ENCODE measurements around the gene HYOU1.

The HYOU1 gene

DNA sequence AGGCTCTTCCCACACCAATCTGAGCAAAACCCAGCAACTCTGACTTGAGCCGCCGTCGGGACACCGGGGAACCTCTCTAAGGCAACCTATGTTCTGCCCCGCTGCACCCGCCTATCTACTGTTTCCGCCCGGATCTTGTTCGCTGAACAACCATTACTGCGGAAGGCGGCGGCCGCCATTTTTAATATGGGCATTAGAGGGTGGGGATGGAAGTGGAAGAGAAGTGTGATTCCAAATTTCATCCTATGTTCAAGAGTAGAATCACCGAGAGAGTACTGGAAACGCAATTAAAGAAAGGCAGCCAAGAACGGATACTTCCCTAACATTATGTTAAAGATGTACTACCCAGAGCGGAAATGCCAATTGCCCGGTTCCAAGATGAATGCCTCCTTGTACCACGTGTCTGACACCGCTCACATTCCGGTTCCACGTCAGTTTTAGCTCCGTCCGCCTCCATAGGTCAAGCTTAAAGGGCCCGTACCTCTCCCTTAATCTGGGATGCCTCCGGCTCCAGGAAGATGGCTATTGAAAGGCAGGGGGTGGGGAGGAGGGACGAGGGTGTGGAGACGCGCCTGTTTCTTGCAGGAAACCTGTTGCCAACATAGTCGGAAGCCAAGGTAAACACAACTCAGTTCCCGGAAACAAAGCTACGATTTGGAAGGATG, 44.9 kb upstream of the HYOU1 start, which contains the start of gene DPAGT1:
TSS of gene DPAGT1 (minus strand) at position 95 of the 665 bp plus-strand sequence. CDS start 198 bp downstream, outside the sequence.
- Histone ChIP-seq H3K27me3 (ENCODE audit: insufficient read depth, low read length) (no peaks in the 10 kb centered on the region), H3F3A (ENCODE audit: insufficient read depth, low read length) (no peaks in the 10 kb centered on the region; the same call in 1 of the 2 replicates), H3K36me3 (ENCODE audit: insufficient read depth, low read length) (peaks cover 20% of the 10 kb centered on the region; the same call in 1 of the 2 replicates), H3K9me3 (ENCODE audit: low read length) (no peaks in the 10 kb centered on the region), H3K4me1 (ENCODE audit: insufficient read depth, low read length, severe bottlenecking) (peaks cover 49% of the 10 kb centered on the region), H3K27ac (ENCODE audit: low read depth, low read length, poor library complexity, severe bottlenecking) (peak within 1 kb of the TSS; percentile 69), H3K4me2 (ENCODE audit: low read length) (peak within 1 kb of the TSS; percentile 97), H2AFZ (ENCODE audit: low read length) (0 out of 2 replicates have a peak within 1 kb of the TSS, but pooled peaks have one; percentile 30), H4K20me1 (ENCODE audit: insufficient read depth, low read length) (no peaks in the 10 kb centered on the region), H3K9me2 (ENCODE audit: low read depth, low read length) (no peaks in the 10 kb centered on the region), H3K79me2 (ENCODE audit: insufficient read depth, low read length) (no peaks in the 10 kb centered on the region), H3K4me3 (ENCODE audit: low read depth, low read length, poor library complexity, severe bottlenecking) (peak within 1 kb of the TSS; percentile 98), H3K9ac (ENCODE audit: low read length) (peak within 1 kb of the TSS; percentile 88)
- TF ChIP-seq, protein P1, sequence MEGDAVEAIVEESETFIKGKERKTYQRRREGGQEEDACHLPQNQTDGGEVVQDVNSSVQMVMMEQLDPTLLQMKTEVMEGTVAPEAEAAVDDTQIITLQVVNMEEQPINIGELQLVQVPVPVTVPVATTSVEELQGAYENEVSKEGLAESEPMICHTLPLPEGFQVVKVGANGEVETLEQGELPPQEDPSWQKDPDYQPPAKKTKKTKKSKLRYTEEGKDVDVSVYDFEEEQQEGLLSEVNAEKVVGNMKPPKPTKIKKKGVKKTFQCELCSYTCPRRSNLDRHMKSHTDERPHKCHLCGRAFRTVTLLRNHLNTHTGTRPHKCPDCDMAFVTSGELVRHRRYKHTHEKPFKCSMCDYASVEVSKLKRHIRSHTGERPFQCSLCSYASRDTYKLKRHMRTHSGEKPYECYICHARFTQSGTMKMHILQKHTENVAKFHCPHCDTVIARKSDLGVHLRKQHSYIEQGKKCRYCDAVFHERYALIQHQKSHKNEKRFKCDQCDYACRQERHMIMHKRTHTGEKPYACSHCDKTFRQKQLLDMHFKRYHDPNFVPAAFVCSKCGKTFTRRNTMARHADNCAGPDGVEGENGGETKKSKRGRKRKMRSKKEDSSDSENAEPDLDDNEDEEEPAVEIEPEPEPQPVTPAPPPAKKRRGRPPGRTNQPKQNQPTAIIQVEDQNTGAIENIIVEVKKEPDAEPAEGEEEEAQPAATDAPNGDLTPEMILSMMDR (IDR thresholded peaks at IDR 0.05; ENCODE audit: low read length): no peak
- TF ChIP-seq EZH2 (IDR thresholded peaks at IDR 0.05; ENCODE audit: borderline replicate concordance, low read length): no peak

DNA sequence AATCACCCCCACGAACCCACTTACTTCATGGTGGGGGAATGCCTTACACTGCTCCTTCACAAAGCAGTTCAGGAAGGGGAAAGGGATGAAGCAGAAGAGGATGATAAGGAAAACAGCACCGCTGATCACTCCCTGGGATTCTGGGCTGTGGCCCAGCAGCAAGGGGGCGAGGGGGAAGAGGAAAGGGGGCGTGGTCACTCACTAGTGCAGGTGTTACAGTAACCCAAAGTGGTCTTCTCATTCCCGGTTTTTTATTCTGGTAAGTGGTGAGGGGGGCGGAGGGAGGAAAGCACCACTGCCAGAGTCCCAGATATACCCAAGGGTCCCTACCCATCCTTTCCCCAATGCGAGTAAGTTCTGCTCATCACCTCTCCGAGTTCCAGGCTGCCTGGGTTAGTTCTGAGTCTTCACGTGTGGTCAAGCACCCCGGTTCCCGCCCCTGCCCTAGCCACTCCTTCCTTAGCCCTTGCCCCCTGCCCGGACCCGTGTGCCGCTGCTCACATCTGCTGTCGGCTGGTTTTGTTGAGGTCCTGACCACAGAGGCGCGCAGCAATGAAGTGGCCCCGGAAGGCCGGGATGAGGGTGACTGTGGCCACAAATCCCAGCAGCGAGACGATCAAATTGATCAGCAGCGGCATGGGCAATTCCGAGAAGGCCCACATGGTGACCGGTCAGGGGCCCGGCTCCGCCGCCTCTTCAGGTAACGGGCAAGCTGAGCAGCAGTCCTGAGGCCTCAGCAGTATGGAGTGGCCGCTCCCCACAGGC, 44.2 kb upstream of the HYOU1 start:
- Histone ChIP-seq H3K9me3 (ENCODE audit: low read length) (no peaks in the 10 kb centered on the region), H3K27ac (ENCODE audit: low read depth, low read length, poor library complexity, severe bottlenecking) (peak overlapping the region; percentile 36), H3F3A (ENCODE audit: insufficient read depth, low read length) (no peaks in the 10 kb centered on the region; the same call in 1 of the 2 replicates), H3K36me3 (ENCODE audit: insufficient read depth, low read length) (peaks cover 27% of the 10 kb centered on the region), H3K27me3 (ENCODE audit: insufficient read depth, low read length) (no peaks in the 10 kb centered on the region), H3K4me1 (ENCODE audit: insufficient read depth, low read length, severe bottlenecking) (peaks cover 42% of the 10 kb centered on the region), H3K9me2 (ENCODE audit: low read depth, low read length) (no peaks in the 10 kb centered on the region), H4K20me1 (ENCODE audit: insufficient read depth, low read length) (no peaks in the 10 kb centered on the region), H3K79me2 (ENCODE audit: insufficient read depth, low read length) (no peaks in the 10 kb centered on the region), H3K4me3 (ENCODE audit: low read depth, low read length, poor library complexity, severe bottlenecking) (peak overlapping the region; percentile 98), H3K9ac (ENCODE audit: low read length) (peak overlapping the region; percentile 88), H2AFZ (ENCODE audit: low read length) (no peak overlapping the region), H3K4me2 (ENCODE audit: low read length) (peak overlapping the region; percentile 97)
- TF ChIP-seq, protein P1 (IDR thresholded peaks at IDR 0.05; ENCODE audit: low read length): no peak
- no peak for TF ChIP-seq EZH2 (IDR thresholded peaks at IDR 0.05; ENCODE audit: borderline replicate concordance, low read length)

GRCh38 chr11:119100246-119100970, 43.4 kb upstream of the HYOU1 start:
- H3K4me1 ChIP-seq (ENCODE audit: insufficient read depth, low read length, severe bottlenecking): peaks cover 47% of the 10 kb centered on the region

More at GRCh38 chr11:119100246-119100970, 43.4 kb upstream of the HYOU1 start:
- Histone ChIP-seq H3K4me3 (ENCODE audit: low read depth, low read length, poor library complexity, severe bottlenecking) (peak overlapping the region; percentile 98), H3K9me2 (ENCODE audit: low read depth, low read length) (no peaks in the 10 kb centered on the region), H3F3A (ENCODE audit: insufficient read depth, low read length) (no peaks in the 10 kb centered on the region; the same call in 1 of the 2 replicates), H3K4me2 (ENCODE audit: low read length) (peak overlapping the region; percentile 97), H3K79me2 (ENCODE audit: insufficient read depth, low read length) (no peaks in the 10 kb centered on the region), H3K9ac (ENCODE audit: low read length) (peak overlapping the region; percentile 88), H2AFZ (ENCODE audit: low read length) (no peak overlapping the region), H3K27ac (ENCODE audit: low read depth, low read length, poor library complexity, severe bottlenecking) (peak overlapping the region; percentile 36), H4K20me1 (ENCODE audit: insufficient read depth, low read length) (no peaks in the 10 kb centered on the region), H3K36me3 (ENCODE audit: insufficient read depth, low read length) (peaks cover 32% of the 10 kb centered on the region), H3K9me3 (ENCODE audit: low read length) (no peaks in the 10 kb centered on the region), H3K27me3 (ENCODE audit: insufficient read depth, low read length) (no peaks in the 10 kb centered on the region)
- TF ChIP-seq, protein P1 (IDR thresholded peaks at IDR 0.05; ENCODE audit: low read length): peak; percentile 52
- no peak for TF ChIP-seq EZH2 (IDR thresholded peaks at IDR 0.05; ENCODE audit: borderline replicate concordance, low read length)

Data from OCI-LY1 (cell line).